Measurements from ENCODE around the gene FBL.
"Not testable (repeated sequence)": the region's sequence is repeated elsewhere in the genome, so short reads cannot be mapped to it uniquely, and the experiment has no call there.

Gene FBL

GRCh38 chr19:39875401-39875864 lies 29.3 kb upstream of the FBL start:
- not testable (repeated sequence) for DNase-seq

- DNase-seq: no peak
Observed at GRCh38 chr19:39874404-39874803, 28.2 kb upstream of the FBL start.

GRCh38 chr19:39873385-39873784 lies 27.2 kb upstream of the FBL start:
- no peak for DNase-seq

DNA sequence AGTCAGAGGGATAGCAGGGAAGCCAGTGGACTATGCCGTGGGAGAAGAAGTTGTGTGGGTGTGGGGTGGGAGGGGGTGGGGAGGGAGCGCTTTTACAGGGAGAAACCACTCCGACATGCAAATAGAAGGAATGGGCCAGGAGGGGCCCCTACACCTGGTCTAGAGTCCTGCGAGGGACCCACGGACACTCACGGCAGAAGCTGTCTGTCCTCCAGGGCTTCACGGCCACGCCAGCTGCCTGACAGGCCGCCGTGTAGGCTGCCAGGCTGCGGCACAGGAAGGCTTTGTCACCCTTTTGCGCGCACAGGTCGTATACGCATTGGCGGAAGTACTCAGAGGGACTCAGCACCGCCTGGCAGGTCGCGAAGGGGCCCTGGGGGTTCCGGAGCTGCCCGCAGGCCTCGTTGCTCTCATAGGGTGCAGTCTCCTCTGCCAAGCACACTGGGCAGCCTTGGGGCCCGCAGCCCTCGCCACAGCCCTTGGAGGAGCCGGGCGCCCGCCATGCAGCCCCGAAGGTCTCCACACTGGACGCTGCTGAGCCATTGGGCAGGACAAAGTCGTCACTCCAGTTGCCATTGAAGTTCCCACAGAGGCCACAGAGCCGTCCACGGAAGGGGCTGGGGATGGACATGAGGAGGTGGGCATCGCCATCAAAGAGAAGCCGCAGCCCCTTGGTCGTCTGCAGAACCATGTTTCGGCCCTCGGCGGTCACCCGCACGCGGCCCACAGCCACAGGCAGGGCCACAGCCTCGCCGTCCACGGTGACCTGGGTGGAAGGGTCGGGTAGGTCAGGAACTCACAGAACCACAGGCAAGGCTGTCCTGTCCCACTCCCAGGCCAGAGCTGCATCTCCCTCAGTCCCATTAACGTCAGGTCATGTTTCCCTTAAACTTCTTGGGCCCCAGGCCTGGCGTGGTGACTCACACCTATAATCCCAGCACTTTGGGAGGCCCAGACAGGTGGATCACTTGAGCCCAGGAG lies 26.0 kb upstream of the FBL start:
- DNase-seq: no peak

DNA sequence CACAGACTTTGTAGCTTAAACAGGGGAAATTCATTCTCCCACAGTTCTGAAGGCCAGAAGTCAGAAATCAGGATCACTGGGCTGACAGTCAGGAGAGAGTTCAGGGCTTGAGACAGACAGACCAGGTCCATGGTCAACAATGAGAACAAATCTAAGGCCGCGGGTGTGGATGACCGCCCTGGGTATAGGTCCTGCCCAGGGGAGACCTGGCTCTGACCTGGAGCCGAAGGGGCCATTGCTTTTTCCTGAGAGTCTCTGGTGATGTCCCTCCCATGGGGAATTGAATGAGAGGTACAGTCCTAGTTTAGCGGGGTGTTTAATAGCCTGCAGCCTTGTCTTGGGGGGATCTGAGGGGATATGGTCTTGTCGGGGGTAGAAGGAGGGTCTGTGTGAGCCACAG lies 25.2 kb upstream of the FBL start:
- DNase-seq: no peak

DNA sequence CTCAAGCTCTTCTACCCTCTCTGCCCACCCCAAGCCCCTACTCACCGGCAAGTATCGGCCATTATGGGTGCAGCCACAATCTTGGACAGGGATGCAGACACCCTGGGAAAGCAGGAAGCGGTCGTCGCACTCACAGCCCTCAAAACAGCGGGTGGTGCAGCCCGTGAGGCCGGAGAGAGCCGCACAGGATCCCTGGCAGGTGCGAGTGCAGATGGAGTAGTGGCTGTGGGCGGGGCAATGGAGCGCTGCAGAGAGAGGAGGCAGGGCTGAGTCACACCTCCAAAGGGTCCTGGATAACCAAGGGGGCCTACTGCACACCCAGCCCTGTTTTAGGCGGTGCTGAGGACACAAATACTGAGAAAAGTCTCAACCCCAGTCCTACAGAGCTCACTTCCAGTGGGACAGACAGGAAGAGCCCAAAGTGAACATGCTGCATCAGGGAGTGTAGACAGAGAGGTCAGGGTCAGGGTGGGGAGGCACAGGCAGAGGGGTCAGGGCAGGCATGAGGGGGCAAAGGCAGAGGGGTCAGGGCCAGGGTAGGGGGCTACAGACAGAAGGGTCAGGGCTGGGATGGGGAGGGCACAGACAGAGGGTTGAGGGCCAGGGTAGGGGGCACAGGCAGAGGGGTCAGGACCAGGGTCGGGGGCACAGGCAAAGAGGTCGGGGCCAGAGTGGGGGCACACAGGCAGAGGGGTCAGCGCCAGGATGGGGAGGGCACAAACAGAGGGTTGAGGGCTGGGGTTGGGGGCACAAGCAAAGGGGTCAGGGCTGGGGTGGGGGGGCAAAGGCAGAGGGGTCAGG lies 24.2 kb upstream of the FBL start:
- DNase-seq: no peak

DNA sequence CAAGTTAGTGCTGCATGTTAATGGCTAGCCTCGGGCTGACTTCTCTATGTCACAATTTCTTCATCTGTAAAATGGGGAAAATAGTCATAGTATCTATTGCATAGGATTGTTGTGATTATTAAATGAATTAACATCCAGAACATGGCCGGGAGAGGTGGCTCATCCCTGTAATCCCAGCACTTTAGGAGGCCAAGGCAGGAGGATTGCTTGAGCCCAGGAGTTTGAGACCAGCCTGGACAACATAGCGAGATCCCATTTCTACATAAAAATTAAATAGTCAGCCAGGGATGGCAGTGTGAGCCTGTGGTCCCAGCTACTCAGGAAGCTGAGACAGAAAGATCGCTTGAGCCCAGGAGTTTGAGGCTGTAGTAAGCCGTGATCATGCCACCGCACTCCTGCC lies 21.8 kb upstream of the FBL start:
- DNase-seq: no peak

- DNase-seq: no peak
Observed at GRCh38 chr19:39867133-39867532, 21.0 kb upstream of the FBL start.

GRCh38 chr19:39865953-39866352 lies 19.8 kb upstream of the FBL start:
- DNase-seq: no peak

DNA sequence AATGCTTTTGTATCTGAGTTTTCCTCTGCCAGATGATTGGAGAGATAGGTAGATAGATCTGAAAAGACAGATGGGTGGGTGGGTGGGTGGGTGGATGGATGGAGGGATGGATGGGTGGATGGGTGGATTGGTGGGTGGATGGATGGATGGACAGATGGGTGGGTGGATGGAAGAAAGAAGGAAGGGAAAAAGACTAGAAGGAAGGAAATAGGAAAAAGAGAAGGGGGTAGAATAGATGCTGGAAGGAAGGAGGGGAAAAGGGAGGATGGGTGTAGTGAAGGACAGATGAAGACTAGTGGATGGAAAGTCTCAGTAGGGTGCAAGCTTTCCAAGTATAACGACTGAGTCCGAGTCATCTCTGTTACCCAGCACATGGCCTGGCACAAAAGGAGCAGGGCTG lies 19.0 kb upstream of the FBL start:
- DNase-seq: no peak

GRCh38 chr19:39864118-39864517 lies 17.9 kb upstream of the FBL start:
- no peak for DNase-seq

- peak; percentile 79 for DNase-seq
Observed at GRCh38 chr19:39858541-39858940, 12.4 kb upstream of the FBL start.

DNA sequence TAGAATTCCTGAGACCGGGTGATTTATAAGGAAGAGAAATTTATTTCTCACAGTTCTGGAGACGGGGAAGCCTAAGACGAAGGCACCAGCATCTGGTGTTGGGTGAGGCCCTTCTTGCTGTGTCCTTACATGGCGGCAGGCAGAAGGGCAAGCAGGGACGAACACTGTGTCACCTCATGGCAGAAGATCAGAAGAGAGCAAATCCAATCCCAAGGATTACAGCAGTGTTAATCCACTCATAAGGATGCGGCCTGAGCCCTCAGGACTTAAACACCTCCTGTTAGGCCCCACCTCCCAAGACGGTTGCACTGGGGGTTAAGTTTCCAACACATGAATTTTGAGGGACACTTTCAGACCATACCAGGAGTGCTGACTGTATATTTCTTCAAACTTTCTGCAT lies 6.7 kb upstream of the FBL start:
- no peak for DNase-seq

- DNase-seq: no peak
Observed at GRCh38 chr19:39850892-39851291, 4.7 kb upstream of the FBL start.

GRCh38 chr19:39848392-39848791 lies 2.2 kb upstream of the FBL start:
- no peak for DNase-seq

DNA sequence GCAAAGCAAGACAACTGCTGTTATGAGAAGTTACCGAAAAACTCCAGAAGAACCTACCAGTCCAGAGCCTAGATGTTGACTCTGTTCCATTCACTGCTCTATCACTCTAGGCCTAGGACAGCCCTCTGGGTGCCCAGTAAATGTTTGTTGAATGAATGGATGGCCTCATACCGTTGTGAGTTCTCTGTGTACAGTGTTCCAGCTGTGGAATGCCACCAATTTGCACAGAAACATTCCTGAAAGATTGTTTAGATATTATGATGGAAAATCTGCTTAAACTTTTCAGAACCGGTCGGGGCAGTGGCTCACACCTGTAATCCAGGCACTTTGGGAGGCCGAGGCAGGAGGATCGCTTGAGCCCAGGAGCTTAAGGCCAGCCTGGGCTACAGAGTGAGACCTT lies 1.3 kb upstream of the FBL start:
- no peak for DNase-seq

- no peak for DNase-seq
Observed at GRCh38 chr19:39846678-39847486, 703 bp upstream of the FBL start.

- DNase-seq: no peak
Observed at GRCh38 chr19:39845584-39845932, 621 bp downstream of the FBL start.

DNA sequence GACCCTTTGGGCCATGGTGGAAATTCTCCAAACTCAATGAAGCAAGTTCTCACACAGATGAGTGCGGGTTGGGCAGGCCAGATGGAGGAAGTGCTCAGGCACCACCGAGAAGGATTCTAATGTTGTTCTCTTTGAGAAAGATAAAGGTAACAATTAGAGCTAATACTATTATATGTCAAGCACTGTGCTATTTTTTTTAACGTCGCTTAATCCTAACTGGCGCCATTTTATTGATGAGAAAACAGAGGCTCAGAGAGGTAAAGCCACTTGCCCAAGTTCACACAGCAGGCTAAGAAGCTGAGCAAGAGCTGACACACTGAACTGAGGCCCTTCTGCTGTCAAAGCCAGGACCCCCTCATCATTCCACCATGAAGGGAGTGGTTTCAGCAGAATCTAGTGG lies 1.0 kb downstream of the FBL start:
- DNase-seq: no peak

DNA sequence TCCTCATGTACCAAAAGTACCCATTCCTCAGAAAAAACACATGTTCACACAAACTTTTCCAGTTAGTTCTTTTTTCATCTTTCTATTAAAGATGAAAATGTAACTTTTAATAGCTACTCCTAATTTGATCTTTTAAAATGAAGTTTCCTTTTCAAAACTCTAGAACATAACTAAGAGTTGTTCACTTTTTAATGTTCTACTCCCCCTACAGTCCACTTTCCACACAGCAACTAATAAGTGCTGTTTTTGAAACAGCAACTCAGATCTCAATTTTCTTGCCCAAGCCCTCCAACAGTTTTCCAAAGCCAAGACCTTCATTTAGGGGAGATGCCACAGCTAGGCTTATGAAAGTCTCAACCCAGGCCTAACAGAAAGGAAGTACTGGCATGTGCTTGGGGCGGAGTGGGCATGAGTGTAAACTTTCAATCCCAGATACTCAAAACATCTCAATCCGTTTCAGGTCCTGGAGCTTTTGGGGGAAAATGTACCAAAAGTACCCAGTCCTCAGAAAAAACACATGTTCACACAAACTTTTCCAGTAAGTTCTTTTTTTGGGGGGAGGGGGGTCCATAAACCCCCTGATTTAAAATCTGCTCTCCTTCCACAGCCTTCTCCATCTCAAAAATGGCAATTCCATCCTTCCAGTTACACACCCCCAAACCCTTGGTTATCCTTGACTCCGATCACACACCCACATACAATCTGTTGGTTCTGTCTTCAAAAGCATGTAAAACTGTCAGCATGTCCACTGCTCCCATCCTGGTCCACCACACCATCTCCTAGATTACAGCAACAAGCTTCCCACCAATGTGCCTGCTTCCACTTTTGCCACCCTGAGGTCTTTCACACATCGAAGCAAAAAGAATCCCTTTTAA lies 2.0 kb downstream of the FBL start:
- peak; percentile 65 for DNase-seq

DNA sequence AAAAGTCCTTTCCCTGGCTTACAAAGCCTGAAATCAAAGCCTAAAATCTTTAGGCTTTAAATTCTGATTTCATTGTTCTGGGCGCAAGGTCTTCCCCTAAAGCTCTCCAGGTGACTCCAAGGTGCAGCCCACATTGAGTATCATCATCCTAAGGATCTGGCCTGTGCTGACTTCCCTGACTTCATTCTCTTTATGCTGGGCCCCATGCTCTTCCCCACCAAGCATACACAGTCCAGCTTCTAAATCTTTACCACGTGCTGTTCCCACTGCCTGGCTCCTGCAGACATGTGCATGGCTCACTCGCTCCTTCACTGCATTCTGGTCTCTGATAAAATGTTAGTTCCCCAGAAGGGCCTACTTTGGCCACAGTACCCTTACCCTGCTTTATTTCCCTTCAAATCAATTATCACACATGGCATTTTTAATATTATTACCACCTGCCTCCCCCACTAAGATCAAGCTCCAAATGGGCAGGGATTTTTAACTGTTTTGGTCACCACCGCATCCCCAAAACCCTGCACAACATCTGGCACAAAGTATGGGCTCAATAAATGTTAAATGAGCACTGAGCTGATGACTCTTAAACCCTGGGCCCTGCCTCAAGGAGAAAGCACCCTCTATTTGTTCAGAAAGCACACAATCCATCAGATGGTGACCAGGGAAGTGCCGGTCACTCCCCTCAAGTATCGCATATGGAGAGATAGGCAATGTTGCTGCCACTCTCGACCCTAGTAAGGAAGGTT lies 3.3 kb downstream of the FBL start:
- DNase-seq: no peak
